H1 (cell line): ENCODE data around the gene PGAM5. TPM values are rescaled to one million over a fixed set of nuclear protein-coding genes. Genes with fewer than 3 reads are reported as not detected.

Source experiments
- CTCF ChIA-PET: fragments of 300-600 bp; sonication (Branson Sonifier 250); formaldehyde crosslinking; loops from one replicate; lab custom pipeline; 2021; ENCODE audit not compliant: partially characterized antibody; lab: Charles Lee
- POLR2A ChIA-PET: fragments of 300-600 bp; sonication (Branson Sonifier 250); formaldehyde crosslinking; loops from one replicate; lab custom pipeline; 2021; ENCODE audit warnings: inconsistent platforms; ENCODE audit not compliant: partially characterized antibody; lab: Charles Lee
- DNase-seq, 2 experiments: peaks; one replicate each; pipeline versions ENCODE4 v3.0.0 to v3.0.0-alpha.2; 2010 to 2022; ENCODE audit warnings: low spot score in 2 of 2, low read depth in 1 of 2, mixed read lengths in 1 of 2
- FAIRE-seq: peaks from 2 replicates; lab custom pipeline; 2011; peaks lifted over from hg19 to GRCh38; lab: Jason Lieb, UNC
- H2AFZ ChIP-seq: 2 replicates; pipeline ENCODE4 v1.8.1; 2012; ENCODE audit warnings: low read length, inconsistent platforms
- H2AK5ac ChIP-seq: 2 replicates; pipeline ENCODE4 v1.6.1; 2013; ENCODE audit warnings: low read depth, low read length
- H2BK120ac ChIP-seq: replicated peaks from 2 replicates; pipeline ENCODE3; 2013; ENCODE audit warnings: low read depth, low read length, inconsistent platforms
- H2BK12ac ChIP-seq: 2 replicates; pipeline ENCODE4 v1.6.1; 2013; ENCODE audit warnings: low read depth, low read length
- H2BK15ac ChIP-seq: 2 replicates; pipeline ENCODE4 v1.6.1; 2013; ENCODE audit warnings: low read length
- H2BK20ac ChIP-seq: 2 replicates; pipeline ENCODE4 v1.6.1; 2013; ENCODE audit warnings: low read length
- H2BK5ac ChIP-seq: 2 replicates; pipeline ENCODE4 v1.6.1; 2013; ENCODE audit warnings: low read depth, low read length
- H3K14ac ChIP-seq: 2 replicates; pipeline ENCODE4 v1.6.1; 2013; ENCODE audit warnings: inconsistent platforms; ENCODE audit not compliant: insufficient read length
- H3K18ac ChIP-seq: 2 replicates; pipeline ENCODE4 v1.6.1; 2013; ENCODE audit warnings: low read length; ENCODE audit errors: extremely low read depth
- H3K23ac ChIP-seq: 2 replicates; pipeline ENCODE4 v1.6.1; 2013; ENCODE audit warnings: inconsistent platforms; ENCODE audit not compliant: insufficient read length
- H3K23me2 ChIP-seq: 2 replicates; pipeline ENCODE4 v1.6.1; 2013; ENCODE audit warnings: low read depth, low read length
- H3K27ac ChIP-seq: 2 replicates; pipeline ENCODE4 v1.6.1; 2011; ENCODE audit warnings: low read depth, low read length, inconsistent platforms
- H3K27me3 ChIP-seq, 4 experiments: replicated peaks in 1 of 4; 1 replicate in 1 of 4; 2 replicates in 3 of 4; pipeline versions ENCODE4 v1.6.1 to v1.8.1; 2011 to 2013; ENCODE audit warnings: low read length in 3 of 4, mild to moderate bottlenecking in 3 of 4, inconsistent platforms in 2 of 4, mixed read lengths in 2 of 4, moderate library complexity in 1 of 4; ENCODE audit not compliant: control insufficient read depth in 3 of 4, insufficient read depth in 3 of 4; ENCODE audit errors: extremely low read depth in 1 of 4
- H3K36me3 ChIP-seq, 4 experiments: 2 replicates each; pipeline versions ENCODE4 v1.6.1 to v1.8.1; 2011 to 2013; ENCODE audit warnings: mild to moderate bottlenecking in 4 of 4, low read length in 3 of 4, moderate library complexity in 2 of 4, control low read depth in 1 of 4, inconsistent platforms in 1 of 4; ENCODE audit not compliant: insufficient read depth in 4 of 4, control insufficient read depth in 2 of 4
- H3K4ac ChIP-seq: replicated peaks from 2 replicates; pipeline ENCODE3; 2013; ENCODE audit warnings: low read length, low read depth, mixed read lengths, inconsistent platforms; ENCODE audit not compliant: insufficient read length
- H3K4me1 ChIP-seq, 4 experiments: replicated peaks in 1 of 4; 1 replicate in 1 of 4; 2 replicates in 3 of 4; pipeline versions ENCODE4 v1.6.1 to v1.8.1; 2011 to 2013; ENCODE audit warnings: low read length in 3 of 4, inconsistent platforms in 2 of 4, mixed read lengths in 1 of 4; ENCODE audit not compliant: insufficient read depth in 4 of 4, control insufficient read depth in 3 of 4
- H3K4me2 ChIP-seq, 2 experiments: 2 replicates each; pipeline versions ENCODE4 v1.6.1 to v1.8.1; 2011 to 2013; ENCODE audit warnings: low read depth in 2 of 2, low read length in 2 of 2, control low read depth in 1 of 2, inconsistent platforms in 1 of 2, mild to moderate bottlenecking in 1 of 2; ENCODE audit not compliant: insufficient read depth in 1 of 2
- H3K4me3 ChIP-seq, 4 experiments: fragments of 200-600, 300-600 bp in 1 of 4; sonication (generic), shearing (Covaris generic), sonication (Bioruptor Twin) in 1 of 4; 2 replicates each; pipeline versions ENCODE4 v1.5.1 to v1.8.1; 2011 to 2016; ENCODE audit warnings: low read length in 4 of 4, low read depth in 3 of 4, control low read depth in 2 of 4, inconsistent platforms in 2 of 4, mild to moderate bottlenecking in 2 of 4, mixed read lengths in 1 of 4, moderate library complexity in 1 of 4; ENCODE audit not compliant: insufficient read depth in 2 of 4; ENCODE audit errors: extremely low read depth in 1 of 4
- H3K56ac ChIP-seq: replicated peaks from 2 replicates; pipeline ENCODE3; 2013; ENCODE audit warnings: low read depth, mild to moderate bottlenecking, mixed read lengths, low read length, inconsistent platforms; ENCODE audit not compliant: insufficient read length
- H3K79me1 ChIP-seq: 2 replicates; pipeline ENCODE4 v1.6.1; 2013; ENCODE audit warnings: low read depth, low read length, control low read depth
- H3K79me2 ChIP-seq, 2 experiments: 2 replicates each; pipeline versions ENCODE4 v1.6.1 to v1.8.1; 2012 to 2013; ENCODE audit warnings: low read length in 2 of 2, mild to moderate bottlenecking in 2 of 2, inconsistent platforms in 1 of 2; ENCODE audit not compliant: insufficient read depth in 2 of 2, control insufficient read depth in 1 of 2
- H3K9ac ChIP-seq, 4 experiments: replicated peaks in 1 of 4; 1 replicate in 1 of 4; 2 replicates in 3 of 4; pipeline versions ENCODE4 v1.6.1 to v1.8.1; 2011 to 2013; ENCODE audit warnings: low read depth in 3 of 4, low read length in 3 of 4, control low read depth in 2 of 4, mild to moderate bottlenecking in 2 of 4, moderate library complexity in 2 of 4, inconsistent platforms in 1 of 4; ENCODE audit errors: extremely low read depth in 1 of 4
- H3K9me3 ChIP-seq, 2 experiments: 2 replicates each; pipeline versions ENCODE4 v1.6.1 to v1.8.1; 2012 to 2013; ENCODE audit warnings: mild to moderate bottlenecking in 2 of 2, moderate library complexity in 2 of 2, control low read depth in 1 of 2, inconsistent platforms in 1 of 2, low read depth in 1 of 2, low read length in 1 of 2, mixed read lengths in 1 of 2; ENCODE audit not compliant: insufficient read depth in 2 of 2
- H4K20me1 ChIP-seq, 2 experiments: replicated peaks in 1 of 2; 2 replicates each; pipeline versions ENCODE3 to v1.8.1; 2011 to 2013; ENCODE audit warnings: inconsistent platforms in 2 of 2, low read length in 2 of 2, mild to moderate bottlenecking in 1 of 2; ENCODE audit not compliant: insufficient read depth in 2 of 2, control insufficient read depth in 1 of 2
- H4K5ac ChIP-seq: 2 replicates; pipeline ENCODE4 v1.6.1; 2013; ENCODE audit warnings: low read length, low read depth, mixed read lengths, inconsistent platforms; ENCODE audit not compliant: insufficient read length
- H4K8ac ChIP-seq: 2 replicates; pipeline ENCODE4 v1.8.0; 2013; ENCODE audit warnings: mild to moderate bottlenecking, moderate library complexity, low read length, inconsistent platforms; ENCODE audit not compliant: insufficient read depth; ENCODE audit errors: extremely low read depth
- H4K91ac ChIP-seq: replicated peaks from 2 replicates; pipeline ENCODE3; 2013; ENCODE audit warnings: low read length, mixed read lengths, inconsistent platforms; ENCODE audit not compliant: insufficient read length
- CBX8 ChIP-seq: fragments of 300-800, 300-1000 bp; sonication (generic); IDR thresholded peaks from 2 replicates; pipeline ENCODE4 v1.7.1; 2016; ENCODE audit warnings: low read depth, low read length, borderline replicate concordance
- EGR1 ChIP-seq: IDR thresholded peaks from 2 replicates; pipeline ENCODE4 v1.6.1; 2011; ENCODE audit warnings: low read depth, low read length, borderline replicate concordance
- EP300 ChIP-seq, 2 experiments: IDR thresholded peaks; 1 replicate in 1 of 2; 2 replicates in 1 of 2; pipeline ENCODE4 v1.6.1; 2011 to 2012; ENCODE audit warnings: low read depth in 2 of 2, low read length in 2 of 2, mild to moderate bottlenecking in 2 of 2, borderline replicate concordance in 1 of 2, inconsistent platforms in 1 of 2, moderate library complexity in 1 of 2
- EZH2 ChIP-seq: fragments of 200-600 bp; sonication (generic); IDR thresholded peaks from 2 replicates; pipeline ENCODE4 v1.7.1; 2012; ENCODE audit warnings: low read depth, mild to moderate bottlenecking, moderate library complexity, low read length, inconsistent platforms; ENCODE audit not compliant: severe bottlenecking
- FOSL1 ChIP-seq: IDR thresholded peaks from 2 replicates; pipeline ENCODE4 v1.6.1; 2011; ENCODE audit warnings: mild to moderate bottlenecking, low read depth, low read length, moderate library complexity; ENCODE audit not compliant: insufficient read depth
- GABPA ChIP-seq: IDR thresholded peaks from 2 replicates; pipeline ENCODE4 v1.6.1; 2011; ENCODE audit warnings: mild to moderate bottlenecking, low read length, moderate library complexity, borderline replicate concordance; ENCODE audit not compliant: insufficient read depth
- NRF1 ChIP-seq: IDR thresholded peaks from 2 replicates; pipeline ENCODE4 v1.6.1; 2011; ENCODE audit warnings: mild to moderate bottlenecking, low read depth, low read length, improper control_type of control experiment
- WGBS, 2 experiments: shearing (Covaris generic) in 1 of 2; methylation state at CpG; one replicate each; pipeline versions ENCODE4 v1.1.6 to v1.1.7; 2013 to 2015; ENCODE audit warnings: low lambda C conversion rate in 2 of 2, mixed read lengths in 2 of 2, inconsistent platforms in 1 of 2, low coverage in 1 of 2, missing lambda C conversion rate in 1 of 2; ENCODE audit not compliant: insufficient replicate concordance in 2 of 2, insufficient coverage in 1 of 2, insufficient read length in 1 of 2; ENCODE audit errors: extremely low coverage in 1 of 2, missing lambda C conversion rate in 1 of 2; 5-methylcytosine and 5-hydroxymethylcytosine counted together
- polyA plus RNA-seq, 7 experiments: library from polyadenylated mRNA; depleted of rRNA in 3 of 7; stranded (reverse) in 5 of 7; unstranded in 2 of 7; fragments of >200 nt in 5 of 7; fragments of 200-250 nt in 2 of 7; gene quantifications; 1 replicate in 5 of 7; 2 replicates in 1 of 7; 4 replicates in 1 of 7; pipeline versions ENCODE4 v1.2.1 to v1.2.3, GENCODE V29; 2011 to 2013; ENCODE audit warnings: missing spikeins in 2 of 7, mixed read lengths in 2 of 7
- total RNA-seq: library from RNA; stranded (reverse); fragmentation: NEBNext Ultra II Directional; extraction: Animal tissue kit (Norgen Biotek cat#: 25700); gene quantifications from 2 replicates; pipeline ENCODE4 v1.2.1, GENCODE V29; 2021
- TF ChIP-seq, protein P1 (sequence below): IDR thresholded peaks from 2 replicates; pipeline ENCODE4 v1.6.1; 2012; ENCODE audit warnings: inconsistent platforms

Gene PGAM5
- total and polyA plus RNA-seq, 2 of the 8 experiments (the other 6 are each of a cell fraction or from before 2014, with no cell fraction given) = 66.4 to 84.0 TPM

DNA sequence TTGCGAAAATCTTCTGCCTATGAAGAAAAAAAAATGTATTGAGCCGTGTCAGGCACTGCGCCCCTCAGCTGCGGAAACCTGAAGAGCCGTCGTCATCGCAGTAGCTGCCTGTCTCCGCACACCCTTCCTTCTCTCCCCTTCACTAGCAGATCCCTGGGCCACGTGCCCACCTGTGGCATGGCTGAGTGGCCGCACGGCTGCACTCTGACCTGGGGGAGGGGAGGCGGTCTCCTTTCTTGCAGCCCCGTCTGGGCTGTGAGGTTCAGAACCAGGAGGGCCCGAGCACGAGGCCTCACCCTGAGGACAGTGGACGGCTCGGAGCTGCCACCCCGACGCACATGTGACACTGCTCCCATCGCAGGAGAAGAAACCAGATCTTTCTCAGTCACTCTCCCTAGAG is 24.9 kb downstream of the PGAM5 start:
- no peak for FAIRE-seq
- Histone ChIP-seq H4K20me1 (peaks cover 6 to 14% of the 10 kb centered on the region in 2 experiments), H2BK5ac (no peak overlapping the region), H3K4ac (no peak overlapping the region), H4K8ac (peak overlapping the region; percentile 25; the same call in 1 of the 2 replicates), H3K27ac (no peak overlapping the region), H3K79me1 (no peaks in the 10 kb centered on the region), H2BK12ac (no peak overlapping the region), H3K4me2 (no peak overlapping the region), H4K5ac (no peak overlapping the region), H3K4me1 (no peaks in the 10 kb centered on the region), H3K23ac (no peak overlapping the region), H3K79me2 (no peaks in the 10 kb centered on the region), H3K23me2 (no peaks in the 10 kb centered on the region), H3K18ac (no peak overlapping the region), H3K9ac (no peak overlapping the region), H2AFZ (no peak overlapping the region), H2BK120ac (no peak overlapping the region), H2BK20ac (no peak overlapping the region), H3K27me3 (no peaks in the 10 kb centered on the region), H3K14ac (no peak overlapping the region), H2BK15ac (no peak overlapping the region), H4K91ac (no peak overlapping the region), H3K56ac (no peak overlapping the region), H3K36me3 (peaks cover 52 to 89% (median 82%) of the 10 kb centered on the region in 4 experiments), H2AK5ac (no peak overlapping the region), H3K4me3 (no peak overlapping the region), H3K9me3 (peaks cover 0 to 3% of the 10 kb centered on the region in 2 experiments; a peak in 1 of 4 replicates)
- WGBS, 2 experiments = 98% methylated on average over 13 of the region's 20 CpGs; no CpG with 5 or more reads in 1 of the 2 experiments
- ChIA-PET POLR2A (interaction anchor here (0.8 to 1.5 kb wide), 4 partner anchors 9 to 25 kb away, joined by 3 to 5 read pairs (median 3); partner anchors contain the start of gene ANKLE2), CTCF (interaction anchor here (0.6 to 1.3 kb wide), 4 partner anchors 14 to 931 kb away, joined by 3 to 4 read pairs (median 4); no protein-coding TSS in a partner anchor)
- no peak for DNase-seq
- TF ChIP-seq EP300 (IDR thresholded peaks at IDR 0.05; ENCODE audit: borderline replicate concordance in 1 of 2, low read depth in 2 of 2, low read length in 2 of 2) (no peak), NRF1 (no peak), EGR1 (no peak), FOSL1 (no peak), CBX8 (no peak), EZH2 (no peak), GABPA (no peak)
- TF ChIP-seq, protein P1, sequence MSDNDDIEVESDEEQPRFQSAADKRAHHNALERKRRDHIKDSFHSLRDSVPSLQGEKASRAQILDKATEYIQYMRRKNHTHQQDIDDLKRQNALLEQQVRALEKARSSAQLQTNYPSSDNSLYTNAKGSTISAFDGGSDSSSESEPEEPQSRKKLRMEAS = no peak
